Rectal smooth muscle tissue (tissue), 1 donor: Measurements from ENCODE around the gene ELP2.
"Not testable (repeated sequence)": the region's sequence is repeated elsewhere in the genome, so short reads cannot be mapped to it uniquely, and the experiment has no call there.

Experiments
- H3K27ac ChIP-seq: one replicate; pipeline ENCODE4 v1.7.0; 2013; ENCODE audit warnings: low read depth, low read length, inconsistent platforms
- H3K27me3 ChIP-seq: one replicate; pipeline ENCODE4 v1.7.0; 2013; ENCODE audit warnings: low read length; ENCODE audit not compliant: control insufficient read depth, insufficient read depth
- H3K36me3 ChIP-seq: one replicate; pipeline ENCODE4 v1.7.0; 2013; ENCODE audit warnings: low read length; ENCODE audit not compliant: control insufficient read depth, insufficient read depth
- H3K4me1 ChIP-seq: one replicate; pipeline ENCODE4 v1.7.0; 2013; ENCODE audit warnings: low read length; ENCODE audit not compliant: control insufficient read depth, insufficient read depth
- H3K4me3 ChIP-seq: one replicate; pipeline ENCODE4 v1.7.0; 2013; ENCODE audit warnings: low read length
- H3K9ac ChIP-seq: one replicate; pipeline ENCODE4 v1.7.0; 2013; ENCODE audit warnings: low read length

Gene ELP2

DNA sequence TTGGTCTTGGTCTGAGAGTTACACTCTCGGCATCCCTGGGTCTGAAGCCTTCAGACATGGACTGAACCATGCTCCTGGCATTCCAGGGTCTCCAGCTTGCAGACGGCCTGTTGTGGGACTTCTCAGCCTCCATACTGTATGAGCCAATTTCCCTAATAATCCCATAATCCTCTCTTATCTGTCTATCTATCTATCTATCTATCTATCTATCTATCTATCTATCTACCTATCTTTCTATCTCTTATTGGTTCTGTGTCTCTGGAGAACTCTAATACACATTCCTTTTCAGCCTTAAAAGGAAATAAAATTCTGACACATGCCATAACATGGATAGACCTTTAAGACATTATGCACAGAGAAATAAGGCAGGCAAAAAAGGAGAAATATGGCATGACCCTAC is 24.9 kb upstream of the ELP2 start:
- no peak overlapping the region for H3K9ac ChIP-seq
- H3K27me3 ChIP-seq, result no peaks in the 10 kb centered on the region
- H3K27ac ChIP-seq, result no peak overlapping the region
- H3K4me3 ChIP-seq, result no peak overlapping the region
- no peaks in the 10 kb centered on the region for H3K36me3 ChIP-seq
- H3K4me1 ChIP-seq, result no peaks in the 10 kb centered on the region

- H3K4me1 ChIP-seq, result no peaks in the 10 kb centered on the region
- H3K36me3 ChIP-seq, result no peaks in the 10 kb centered on the region
- H3K27ac ChIP-seq, result no peak overlapping the region
- H3K4me3 ChIP-seq, result no peak overlapping the region
- H3K27me3 ChIP-seq, result no peaks in the 10 kb centered on the region
- H3K9ac ChIP-seq, result no peak overlapping the region
Observed at GRCh38 chr18:36107477-36107876, 22.2 kb upstream of the ELP2 start.

- H3K27me3 ChIP-seq, result no peaks in the 10 kb centered on the region
- no peak overlapping the region for H3K9ac ChIP-seq
- H3K4me1 ChIP-seq, result no peaks in the 10 kb centered on the region
- no peak overlapping the region for H3K4me3 ChIP-seq
- H3K36me3 ChIP-seq, result peaks cover 1% of the 10 kb centered on the region
- no peak overlapping the region for H3K27ac ChIP-seq
Observed at GRCh38 chr18:36108196-36108595, 21.5 kb upstream of the ELP2 start.

DNA sequence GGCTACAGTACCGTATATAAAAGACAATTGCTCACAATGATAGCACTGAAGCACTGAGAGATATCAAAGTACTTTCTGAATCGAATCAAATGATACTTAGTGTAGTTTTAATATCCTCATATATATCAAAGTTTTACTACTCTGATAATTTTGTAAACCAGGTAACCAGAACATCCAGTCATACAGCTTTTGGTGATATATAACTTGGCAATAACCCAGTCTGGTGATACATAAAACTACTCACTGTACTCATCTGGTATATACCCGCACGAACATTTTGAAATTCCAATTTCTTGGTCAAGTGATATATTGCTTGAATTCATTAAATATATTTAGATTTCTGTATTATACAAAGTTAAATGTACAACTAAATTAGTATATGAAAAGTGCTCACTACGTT is 21.1 kb upstream of the ELP2 start:
- Histone ChIP-seq H3K27me3 (no peaks in the 10 kb centered on the region), H3K9ac (no peak overlapping the region), H3K27ac (no peak overlapping the region), H3K4me1 (no peaks in the 10 kb centered on the region), H3K36me3 (peaks cover 3% of the 10 kb centered on the region), H3K4me3 (no peak overlapping the region)

DNA sequence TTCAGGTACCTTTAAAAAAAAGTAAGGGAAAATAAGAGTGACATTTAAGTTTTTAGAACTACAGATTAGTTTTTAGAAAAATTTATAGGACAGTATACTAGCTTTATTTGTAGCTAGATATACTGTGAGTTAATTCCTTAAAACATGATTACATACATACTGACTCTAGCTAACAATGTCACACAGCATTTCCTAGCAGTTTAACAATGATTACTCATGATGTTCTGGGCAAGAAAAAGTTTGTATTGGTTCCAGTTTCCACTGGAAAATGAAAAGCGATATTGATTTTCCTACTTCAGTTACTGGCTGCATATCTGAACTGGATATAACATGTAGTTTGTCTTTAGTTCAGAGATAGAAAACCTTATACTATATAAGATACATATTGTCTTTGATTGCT is 20.0 kb upstream of the ELP2 start:
- Histone ChIP-seq H3K36me3 (peaks cover 7% of the 10 kb centered on the region), H3K9ac (no peak overlapping the region), H3K4me3 (no peak overlapping the region), H3K27ac (no peak overlapping the region), H3K27me3 (no peaks in the 10 kb centered on the region), H3K4me1 (no peaks in the 10 kb centered on the region)

GRCh38 chr18:36112302-36112701 is 17.4 kb upstream of the ELP2 start:
- Histone ChIP-seq H3K27ac (no peak overlapping the region), H3K27me3 (no peaks in the 10 kb centered on the region), H3K4me3 (no peak overlapping the region), H3K36me3 (peaks cover 7% of the 10 kb centered on the region), H3K4me1 (no peaks in the 10 kb centered on the region), H3K9ac (no peak overlapping the region)

DNA sequence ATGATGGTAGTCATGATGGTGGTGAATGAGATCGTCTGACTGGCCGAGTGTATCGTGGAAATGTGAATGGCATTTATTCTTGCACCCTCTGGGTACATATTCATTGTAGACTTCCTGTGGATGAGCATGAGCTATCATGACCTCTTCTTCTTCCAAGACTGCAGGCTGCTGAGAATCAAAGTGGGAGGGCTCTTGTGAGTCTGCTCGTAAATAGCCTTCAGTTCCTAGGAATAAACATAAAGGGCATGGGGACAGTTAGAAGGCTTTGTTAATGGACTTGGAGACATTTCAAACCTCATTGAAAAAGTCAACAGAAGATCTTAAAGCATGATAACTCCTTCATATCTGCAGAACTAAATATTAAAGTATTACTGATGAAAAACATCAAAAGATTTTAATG is 15.4 kb upstream of the ELP2 start:
- no peak overlapping the region for H3K4me3 ChIP-seq
- no peaks in the 10 kb centered on the region for H3K4me1 ChIP-seq
- no peak overlapping the region for H3K27ac ChIP-seq
- no peak overlapping the region for H3K9ac ChIP-seq
- H3K36me3 ChIP-seq, result peaks cover 7% of the 10 kb centered on the region
- no peaks in the 10 kb centered on the region for H3K27me3 ChIP-seq

- Histone ChIP-seq H3K27me3 (no peaks in the 10 kb centered on the region), H3K27ac (no peak overlapping the region), H3K4me1 (no peaks in the 10 kb centered on the region), H3K9ac (no peak overlapping the region), H3K36me3 (peaks cover 7% of the 10 kb centered on the region), H3K4me3 (no peak overlapping the region)
Observed at GRCh38 chr18:36114738-36115137, 15.0 kb upstream of the ELP2 start.

GRCh38 chr18:36116771-36117170 is 12.9 kb upstream of the ELP2 start:
- H3K36me3 ChIP-seq, H3K4me3 ChIP-seq, H3K27me3 ChIP-seq, H3K27ac ChIP-seq, H3K4me1 ChIP-seq, H3K9ac ChIP-seq: not testable (repeated sequence)

GRCh38 chr18:36120297-36120696 is 9.4 kb upstream of the ELP2 start:
- no peak overlapping the region for H3K27ac ChIP-seq
- no peaks in the 10 kb centered on the region for H3K36me3 ChIP-seq
- H3K27me3 ChIP-seq, result no peaks in the 10 kb centered on the region
- no peak overlapping the region for H3K4me3 ChIP-seq
- H3K9ac ChIP-seq, result no peak overlapping the region
- H3K4me1 ChIP-seq, result no peaks in the 10 kb centered on the region

- Histone ChIP-seq H3K27ac (no peak overlapping the region), H3K9ac (no peak overlapping the region), H3K4me1 (peaks cover 6% of the 10 kb centered on the region), H3K27me3 (no peaks in the 10 kb centered on the region), H3K36me3 (peaks cover 2% of the 10 kb centered on the region), H3K4me3 (no peak overlapping the region)
Observed at GRCh38 chr18:36124841-36125240, 4.9 kb upstream of the ELP2 start.

DNA sequence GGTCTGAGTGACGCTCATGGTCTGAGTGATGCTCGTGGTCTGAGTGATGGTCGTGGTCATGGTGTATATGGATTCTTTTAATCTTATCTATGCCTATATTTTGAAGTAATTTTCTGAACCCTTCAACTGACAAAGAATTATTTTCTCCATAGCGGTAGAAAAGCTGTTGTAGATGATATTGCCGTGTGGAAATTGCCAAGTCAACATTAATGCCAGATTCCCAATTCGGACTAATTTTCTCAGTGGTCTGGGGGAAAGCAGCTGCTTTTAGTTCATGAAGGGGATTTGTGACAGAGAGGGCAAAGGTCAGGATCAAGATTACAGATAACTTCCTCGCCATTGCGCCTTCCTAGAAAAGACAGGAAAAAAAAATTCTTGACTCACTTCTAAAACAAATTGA is 3.0 kb upstream of the ELP2 start:
- H3K4me1 ChIP-seq, result peaks cover 10% of the 10 kb centered on the region
- no peak overlapping the region for H3K9ac ChIP-seq
- H3K4me3 ChIP-seq, result no peak overlapping the region
- no peak overlapping the region for H3K27ac ChIP-seq
- H3K27me3 ChIP-seq, result no peaks in the 10 kb centered on the region
- H3K36me3 ChIP-seq, result peaks cover 2% of the 10 kb centered on the region

DNA sequence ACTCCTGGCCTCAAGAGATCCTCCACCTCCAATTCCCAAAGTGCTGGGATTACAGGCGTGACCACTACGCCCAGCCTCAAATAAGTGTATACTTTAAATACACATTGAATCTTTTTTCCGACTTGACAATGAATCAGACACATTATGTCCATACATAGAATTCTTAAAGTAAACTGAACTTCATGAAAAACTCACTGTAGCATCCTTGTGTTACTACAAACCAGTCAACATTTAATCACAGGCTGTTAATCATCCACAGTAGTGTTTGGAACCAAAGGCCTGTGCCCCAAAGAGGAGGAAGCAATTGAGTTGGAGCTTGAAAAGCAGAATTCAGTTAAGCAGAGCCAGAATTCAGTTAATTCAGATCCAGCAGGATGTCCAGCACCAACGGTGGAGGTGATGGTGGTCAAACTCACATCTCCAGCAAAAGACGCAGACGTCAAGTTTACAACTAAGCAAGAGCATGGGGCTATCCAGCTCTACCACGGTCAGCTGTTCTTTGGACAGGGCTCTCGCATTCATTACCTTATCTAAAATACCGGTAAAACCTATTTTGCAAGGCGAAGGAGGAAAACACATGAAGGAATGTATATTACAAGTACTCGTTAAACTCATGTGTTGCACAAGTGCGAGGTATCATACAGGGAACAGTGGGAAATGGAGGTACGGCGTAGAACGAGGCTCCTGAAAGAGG is 1.7 kb upstream of the ELP2 start:
- H3K27me3 ChIP-seq, result no peaks in the 10 kb centered on the region
- H3K36me3 ChIP-seq, result peaks cover 2% of the 10 kb centered on the region
- H3K27ac ChIP-seq, result no peak overlapping the region
- H3K4me1 ChIP-seq, result peaks cover 10% of the 10 kb centered on the region
- H3K9ac ChIP-seq, result no peak overlapping the region
- peak overlapping the region; percentile 99 for H3K4me3 ChIP-seq
